Measurements from ENCODE around the gene NELFCD.

NELFCD gene

GRCh38 chr20:59031564-59032022 lies 50.5 kb downstream of the NELFCD start:
- peak overlapping the region; percentile 82 for H3K4me3 ChIP-seq (ENCODE audit: low read depth, low read length)
- TF ChIP-seq CTCF (IDR thresholded peaks at IDR 0.05; ENCODE audit: low read depth, low read length) = no peak

- peak within 1 kb of the TSS; percentile 82 for H3K4me3 ChIP-seq (ENCODE audit: low read depth, low read length)
- no peak for TF ChIP-seq CTCF (IDR thresholded peaks at IDR 0.05; ENCODE audit: low read depth, low read length)
These were observed 51.1 kb downstream of the NELFCD start, which contains the start of gene ATP5F1E for GRCh38 chr20:59032023-59032712. Gene ATP5F1E (minus strand): TSS chr20:59032335. CDS start chr20:59032251, 84 bp downstream.

GRCh38 chr20:59032713-59033059 lies 51.6 kb downstream of the NELFCD start:
- no peak for TF ChIP-seq CTCF (IDR thresholded peaks at IDR 0.05; ENCODE audit: low read depth, low read length)
- H3K4me3 ChIP-seq (ENCODE audit: low read depth, low read length) = peak overlapping the region; percentile 82

GRCh38 chr20:59033093-59033492 lies 52.0 kb downstream of the NELFCD start:
- H3K4me3 ChIP-seq (ENCODE audit: low read depth, low read length) = peak overlapping the region; percentile 82
- no peak for TF ChIP-seq CTCF (IDR thresholded peaks at IDR 0.05; ENCODE audit: low read depth, low read length)

- no peak for TF ChIP-seq CTCF (IDR thresholded peaks at IDR 0.05; ENCODE audit: low read depth, low read length)
- no peak overlapping the region for H3K4me3 ChIP-seq (ENCODE audit: low read depth, low read length)
These were observed 52.6 kb downstream of the NELFCD start for GRCh38 chr20:59033616-59034165.

GRCh38 chr20:59035381-59035780 lies 54.3 kb downstream of the NELFCD start:
- H3K4me3 ChIP-seq (ENCODE audit: low read depth, low read length) = no peak overlapping the region
- no peak for TF ChIP-seq CTCF (IDR thresholded peaks at IDR 0.05; ENCODE audit: low read depth, low read length)

- no peak for TF ChIP-seq CTCF (IDR thresholded peaks at IDR 0.05; ENCODE audit: low read depth, low read length)
These were observed 56.3 kb downstream of the NELFCD start for GRCh38 chr20:59037386-59037785.

More at GRCh38 chr20:59037386-59037785, 56.3 kb downstream of the NELFCD start:
- H3K4me3 ChIP-seq (ENCODE audit: low read depth, low read length) = no peak overlapping the region

Data from WI38 (cell line).